T-cell (primary cell): ENCODE data around the gene CNTNAP2. TPM values are rescaled to one million over a fixed set of nuclear protein-coding genes. Genes with fewer than 3 reads are reported as not detected.

Experiments
- ATAC-seq, 4 experiments: fragments of 200-7000 bp in 3 of 4; fragments of 150-1000 bp in 1 of 4; cut with Tn5 transposase; replicated peaks in 1 of 4; 1 replicate in 3 of 4; 2 replicates in 1 of 4; pipeline ENCODE4 v1.10.0; 2021; ENCODE audit warnings: moderate library complexity in 3 of 4, mild to moderate bottlenecking in 2 of 4, moderate number of reproducible peaks in 1 of 4
- CTCF ChIA-PET, 2 donors: fragments of 300-600 bp; sonication (Branson Sonifier 250); formaldehyde crosslinking; loops; one replicate each; lab custom pipeline; 2022; ENCODE audit warnings: antibody characterized with exemption in 2 of 2; lab: Charles Lee
- POLR2A ChIA-PET, 2 donors: fragments of 300-600 bp; sonication (Branson Sonifier 250); formaldehyde crosslinking; loops; one replicate each; lab custom pipeline; 2022; ENCODE audit warnings: antibody characterized with exemption in 2 of 2; lab: Charles Lee
- DNase-seq, 35 experiments: peaks; one replicate each; pipeline versions ENCODE4 v3.0.0 to v3.0.0-alpha.2; 2013 to 2023
- H3K27ac ChIP-seq: one replicate; pipeline ENCODE4 v1.5.1; 2013; ENCODE audit warnings: low read length
- H3K27me3 ChIP-seq, 2 experiments: replicated peaks in 1 of 2; 1 replicate in 1 of 2; 2 replicates in 1 of 2; pipeline versions ENCODE4 v1.6.1 to v1.7.0; 2013; ENCODE audit warnings: low read length in 1 of 2, mixed read lengths in 1 of 2; ENCODE audit not compliant: control insufficient read depth in 2 of 2, insufficient read depth in 2 of 2; ENCODE audit errors: extremely low read depth in 1 of 2
- H3K36me3 ChIP-seq, 2 donors: 1 replicate in 1 of 2; 2 replicates in 1 of 2; pipeline versions ENCODE4 v1.6.1 to v1.7.0; 2013; ENCODE audit warnings: low read length in 1 of 2; ENCODE audit not compliant: control insufficient read depth in 2 of 2, insufficient read depth in 1 of 2; ENCODE audit errors: extremely low read depth in 1 of 2
- H3K4me1 ChIP-seq, 2 experiments: 1 replicate in 1 of 2; 2 replicates in 1 of 2; pipeline versions ENCODE4 v1.6.1 to v1.7.0; 2013; ENCODE audit warnings: low read length in 2 of 2, mixed read lengths in 1 of 2; ENCODE audit not compliant: insufficient read depth in 2 of 2, control insufficient read depth in 1 of 2; ENCODE audit errors: extremely low read depth in 1 of 2
- H3K4me3 ChIP-seq, 2 donors: 1 replicate in 1 of 2; 2 replicates in 1 of 2; pipeline versions ENCODE4 v1.5.1 to v1.7.0; 2013; ENCODE audit warnings: mild to moderate bottlenecking in 2 of 2, low read length in 1 of 2, moderate library complexity in 1 of 2; ENCODE audit not compliant: control insufficient read depth in 1 of 2; ENCODE audit errors: extremely low read depth in 1 of 2
- H3K9me3 ChIP-seq: 2 replicates; pipeline ENCODE4 v1.7.0; 2013
- H3K27ac Mint-ChIP-seq, 2 donors: one replicate each; pipeline ENCODE4 v1.8.0; 2020 to 2021; ENCODE audit warnings: mild to moderate bottlenecking in 2 of 2, mixed read lengths in 2 of 2
- H3K27me3 Mint-ChIP-seq, 2 donors: one replicate each; pipeline ENCODE4 v1.8.0; 2021 to 2022; ENCODE audit warnings: mixed read lengths in 2 of 2
- H3K36me3 Mint-ChIP-seq: one replicate; pipeline ENCODE4 v1.8.0; 2021; ENCODE audit warnings: mixed read lengths
- H3K4me1 Mint-ChIP-seq, 3 donors: one replicate each; pipeline ENCODE4 v1.8.0; 2020 to 2022; ENCODE audit warnings: mixed read lengths in 3 of 3, mild to moderate bottlenecking in 1 of 3
- H3K4me3 Mint-ChIP-seq, 3 donors: one replicate each; pipeline ENCODE4 v1.8.0; 2020 to 2022; ENCODE audit warnings: mild to moderate bottlenecking in 3 of 3, mixed read lengths in 3 of 3, moderate library complexity in 3 of 3
- H3K9me3 Mint-ChIP-seq, 3 donors: one replicate each; pipeline ENCODE4 v1.8.0; 2020 to 2022; ENCODE audit warnings: mixed read lengths in 3 of 3
- WGBS: methylation state at CpG from one replicate; pipeline ENCODE4 v1.1.5; 2013; ENCODE audit warnings: missing lambda C conversion rate; ENCODE audit not compliant: insufficient coverage; 5-methylcytosine and 5-hydroxymethylcytosine counted together
- total RNA-seq, 35 experiments: library from RNA in 6 of 35; stranded (reverse) in 6 of 35; fragments of 120-200 nt in 1 of 35; gene quantifications; one replicate each; pipeline versions ENCODE4 v1.2.1 to v1.2.4 and lab custom pipeline; 2013 to 2026

The CNTNAP2 gene
- total RNA-seq, 5 donors from 2014 or later (not counting 1 experiment from before 2014, with no cell fraction given), result 0.15 to 0.72 (median 0.21) TPM

DNA sequence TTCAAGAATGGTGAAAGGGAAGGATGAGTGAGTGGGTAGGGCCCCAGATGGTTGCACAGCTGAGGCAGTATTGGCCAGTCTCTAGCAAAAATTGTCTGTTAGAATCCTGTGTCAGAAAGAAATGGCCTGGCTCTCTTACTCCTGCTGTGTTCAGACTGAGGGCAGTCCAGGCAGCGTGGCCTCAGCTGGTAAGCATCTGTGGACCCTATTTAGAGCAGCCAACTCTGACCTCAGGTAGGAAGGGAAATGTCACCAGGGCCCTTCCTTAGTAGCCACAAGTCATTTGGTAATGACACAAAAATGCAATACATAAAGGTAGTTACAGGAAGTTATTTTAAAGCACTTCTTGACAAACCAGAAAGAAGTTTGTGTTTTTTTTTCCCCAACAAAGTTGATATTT lies 1194.7 kb downstream of the CNTNAP2 start:
- Mint-ChIP-seq H3K36me3 (no peaks in the 10 kb centered on the region), H3K9me3 (peaks cover 4 to 25% (median 12%) of the 10 kb centered on the region in 3 donors), H3K27ac (no peak overlapping the region), H3K4me1 (no peaks in the 10 kb centered on the region), H3K27me3 (no peaks in the 10 kb centered on the region), H3K4me3 (no peak overlapping the region)
- Histone ChIP-seq H3K4me1 (no peaks in the 10 kb centered on the region), H3K27ac (no peak overlapping the region), H3K27me3 (no peaks in the 10 kb centered on the region), H3K9me3 (peaks cover 2% of the 10 kb centered on the region), H3K36me3 (no peaks in the 10 kb centered on the region), H3K4me3 (no peak overlapping the region)
- CTCF ChIA-PET, result no interaction called here
- DNase-seq (no peak), ATAC-seq (no peak)
- POLR2A ChIA-PET, result no interaction called here
- 43% methylated on average over 1 of the region's 1 CpG for WGBS

DNA sequence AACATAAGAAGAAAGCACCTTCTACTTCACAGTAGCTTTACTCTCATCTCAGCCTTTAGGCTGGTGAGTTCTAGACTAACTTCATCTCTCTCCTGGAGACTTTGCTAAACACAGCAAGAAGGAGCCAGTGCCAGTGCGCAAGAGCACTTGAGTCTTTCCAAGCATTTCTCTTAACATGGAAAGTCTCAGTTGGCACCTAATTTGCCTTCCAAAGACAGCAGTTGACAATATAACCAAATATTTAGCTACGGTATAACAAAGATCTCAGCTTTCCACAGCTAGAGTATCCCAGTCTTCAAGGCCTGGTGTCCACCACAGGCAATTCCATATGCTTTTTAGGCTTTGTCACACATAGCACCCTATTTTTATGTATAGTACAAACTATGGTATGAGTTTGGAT lies 1204.9 kb downstream of the CNTNAP2 start:
- ATAC-seq (no peak), DNase-seq (no peak)
- Histone ChIP-seq H3K27ac (no peak overlapping the region), H3K4me3 (no peak overlapping the region), H3K4me1 (no peaks in the 10 kb centered on the region), H3K27me3 (no peaks in the 10 kb centered on the region), H3K36me3 (no peaks in the 10 kb centered on the region), H3K9me3 (no peaks in the 10 kb centered on the region)
- ChIA-PET POLR2A (no interaction called here), CTCF (no interaction called here)
- WGBS, result 100% methylated on average over 1 of the region's 2 CpGs
- H3K36me3 Mint-ChIP-seq, result no peaks in the 10 kb centered on the region
- H3K27ac Mint-ChIP-seq, result no peak overlapping the region
- no peaks in the 10 kb centered on the region for H3K4me1 Mint-ChIP-seq
- H3K4me3 Mint-ChIP-seq, result no peak overlapping the region
- no peaks in the 10 kb centered on the region for H3K27me3 Mint-ChIP-seq
- peaks cover 4 to 14% (median 11%) of the 10 kb centered on the region in 3 donors for H3K9me3 Mint-ChIP-seq

DNA sequence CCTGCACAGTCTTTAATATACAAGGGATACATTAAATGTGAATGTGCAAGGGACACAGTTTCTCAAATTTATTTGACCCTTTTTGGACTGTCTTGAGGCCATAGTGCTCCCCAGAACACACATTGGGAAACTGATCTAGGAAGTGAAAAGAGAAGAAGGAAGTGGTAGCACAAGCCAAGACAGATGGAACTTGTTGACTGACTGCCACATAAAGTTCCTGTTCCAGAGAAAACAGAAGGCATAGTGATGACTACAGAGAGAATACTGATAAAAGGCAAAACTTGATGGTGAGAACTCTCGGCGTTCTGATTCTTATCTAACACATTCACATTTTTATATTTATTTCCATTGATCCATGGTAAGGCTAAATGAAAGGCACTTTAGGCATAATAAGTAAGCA lies 1216.4 kb downstream of the CNTNAP2 start:
- no peak for ATAC-seq
- DNase-seq, result no peak
- Mint-ChIP-seq H3K27ac (no peak overlapping the region), H3K9me3 (peaks cover 5 to 24% (median 8%) of the 10 kb centered on the region in 3 donors), H3K4me3 (no peak overlapping the region), H3K27me3 (no peaks in the 10 kb centered on the region), H3K36me3 (no peaks in the 10 kb centered on the region), H3K4me1 (no peaks in the 10 kb centered on the region)
- ChIA-PET POLR2A (no interaction called here), CTCF (no interaction called here)
- H3K4me3 ChIP-seq, result no peak overlapping the region
- no peak overlapping the region for H3K27ac ChIP-seq
- WGBS, result no CpG with 5 or more reads among the region's 2 CpGs
- no peaks in the 10 kb centered on the region for H3K4me1 ChIP-seq
- H3K9me3 ChIP-seq, result no peaks in the 10 kb centered on the region
- H3K36me3 ChIP-seq, result no peaks in the 10 kb centered on the region
- H3K27me3 ChIP-seq, result no peaks in the 10 kb centered on the region

DNA sequence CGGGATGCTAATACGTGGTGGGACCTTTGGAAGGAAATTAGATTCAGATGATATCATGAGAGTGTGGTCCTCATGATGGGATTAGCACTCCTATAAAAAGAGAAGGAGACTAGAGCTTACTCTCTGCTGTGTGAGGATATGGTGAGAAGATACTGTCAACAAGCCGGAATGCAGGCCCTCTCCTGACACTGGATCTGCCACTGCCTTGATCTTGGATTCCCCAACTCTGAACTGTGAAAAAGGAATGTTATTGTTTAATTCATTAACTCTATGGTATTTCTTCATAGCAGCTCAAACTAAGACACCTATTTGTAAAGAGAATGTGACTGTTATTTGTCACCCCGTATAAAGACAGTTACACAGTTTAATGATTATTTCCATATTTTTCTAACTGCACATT lies 1246.5 kb downstream of the CNTNAP2 start:
- no peaks in the 10 kb centered on the region for H3K36me3 Mint-ChIP-seq
- H3K27me3 Mint-ChIP-seq, result no peaks in the 10 kb centered on the region
- DNase-seq (no peak), ATAC-seq (no peak)
- ChIA-PET CTCF (no interaction called here), POLR2A (no interaction called here)
- no peak overlapping the region for H3K27ac Mint-ChIP-seq
- H3K27me3 ChIP-seq, result no peaks in the 10 kb centered on the region
- no peaks in the 10 kb centered on the region for H3K36me3 ChIP-seq
- peaks cover 4 to 15% (median 12%) of the 10 kb centered on the region in 3 donors for H3K9me3 Mint-ChIP-seq
- H3K4me1 Mint-ChIP-seq, result no peaks in the 10 kb centered on the region
- H3K4me3 Mint-ChIP-seq, result no peak overlapping the region
- no peaks in the 10 kb centered on the region for H3K4me1 ChIP-seq
- 100% methylated on average over 1 of the region's 4 CpGs for WGBS
- no peak overlapping the region for H3K4me3 ChIP-seq
- no peaks in the 10 kb centered on the region for H3K9me3 ChIP-seq
- H3K27ac ChIP-seq, result no peak overlapping the region

DNA sequence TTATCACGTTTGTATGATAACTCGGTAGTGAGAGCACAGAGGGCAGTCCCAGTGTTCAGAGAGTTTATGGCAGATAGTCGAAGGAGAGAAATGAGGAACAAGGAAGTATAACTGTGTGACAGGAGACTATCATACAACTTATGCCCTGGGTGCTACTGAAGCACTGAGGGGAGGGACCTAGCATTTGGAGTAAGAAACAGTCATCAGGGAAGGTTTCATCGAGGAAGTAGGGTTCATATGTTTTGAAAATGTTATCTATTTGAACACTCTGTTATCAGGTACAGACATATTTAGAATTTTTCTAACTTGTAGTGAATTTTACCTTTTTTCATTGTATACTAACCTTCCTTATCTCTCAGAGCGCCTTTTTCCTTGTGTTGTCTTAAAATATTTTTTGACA lies 1259.6 kb downstream of the CNTNAP2 start:
- no peaks in the 10 kb centered on the region for H3K9me3 ChIP-seq
- ATAC-seq, result no peak
- WGBS, result no CpG with 5 or more reads among the region's 5 CpGs
- ChIA-PET POLR2A (no interaction called here), CTCF (no interaction called here)
- H3K27ac Mint-ChIP-seq, result no peak overlapping the region
- DNase-seq, result no peak
- H3K4me1 ChIP-seq, result no peaks in the 10 kb centered on the region
- no peak overlapping the region for H3K4me3 ChIP-seq
- H3K27me3 ChIP-seq, result no peaks in the 10 kb centered on the region
- no peak overlapping the region for H3K27ac ChIP-seq
- H3K4me1 Mint-ChIP-seq, result no peaks in the 10 kb centered on the region
- H3K4me3 Mint-ChIP-seq, result no peak overlapping the region
- no peaks in the 10 kb centered on the region for H3K36me3 Mint-ChIP-seq
- H3K27me3 Mint-ChIP-seq, result no peaks in the 10 kb centered on the region
- peaks cover 8 to 19% (median 11%) of the 10 kb centered on the region in 3 donors for H3K9me3 Mint-ChIP-seq
- no peaks in the 10 kb centered on the region for H3K36me3 ChIP-seq

DNA sequence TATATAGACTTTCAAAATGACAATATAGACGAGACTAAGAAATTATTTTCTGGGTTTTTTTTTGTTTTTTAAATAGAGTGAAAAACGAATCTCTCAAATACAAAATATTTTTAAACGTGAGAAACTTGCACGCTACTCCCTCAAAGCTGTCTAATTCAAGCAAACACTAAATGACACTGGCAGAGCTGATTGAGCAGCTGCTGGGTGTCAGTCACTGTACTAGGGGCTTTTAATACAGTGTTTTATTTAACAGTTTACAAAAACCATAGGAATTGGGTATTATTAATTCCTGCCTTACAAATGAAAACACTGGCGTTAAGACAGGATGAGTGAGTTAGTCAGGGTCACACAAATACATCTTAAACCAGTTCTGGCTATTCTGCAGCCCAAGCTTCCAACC lies 1264.3 kb downstream of the CNTNAP2 start:
- no peak overlapping the region for H3K27ac Mint-ChIP-seq
- H3K4me1 Mint-ChIP-seq, result no peaks in the 10 kb centered on the region
- no peaks in the 10 kb centered on the region for H3K27me3 Mint-ChIP-seq
- no peak overlapping the region for H3K4me3 Mint-ChIP-seq
- no peaks in the 10 kb centered on the region for H3K4me1 ChIP-seq
- H3K36me3 ChIP-seq, result no peaks in the 10 kb centered on the region
- ATAC-seq, result no peak
- no peak overlapping the region for H3K27ac ChIP-seq
- CTCF ChIA-PET, result no interaction called here
- H3K36me3 Mint-ChIP-seq, result no peaks in the 10 kb centered on the region
- WGBS, result no CpG with 5 or more reads among the region's 5 CpGs
- no peak overlapping the region for H3K4me3 ChIP-seq
- POLR2A ChIA-PET, result no interaction called here
- no peaks in the 10 kb centered on the region for H3K9me3 ChIP-seq
- peaks cover 6 to 16% (median 12%) of the 10 kb centered on the region in 3 donors for H3K9me3 Mint-ChIP-seq
- DNase-seq, result no peak
- no peaks in the 10 kb centered on the region for H3K27me3 ChIP-seq

DNA sequence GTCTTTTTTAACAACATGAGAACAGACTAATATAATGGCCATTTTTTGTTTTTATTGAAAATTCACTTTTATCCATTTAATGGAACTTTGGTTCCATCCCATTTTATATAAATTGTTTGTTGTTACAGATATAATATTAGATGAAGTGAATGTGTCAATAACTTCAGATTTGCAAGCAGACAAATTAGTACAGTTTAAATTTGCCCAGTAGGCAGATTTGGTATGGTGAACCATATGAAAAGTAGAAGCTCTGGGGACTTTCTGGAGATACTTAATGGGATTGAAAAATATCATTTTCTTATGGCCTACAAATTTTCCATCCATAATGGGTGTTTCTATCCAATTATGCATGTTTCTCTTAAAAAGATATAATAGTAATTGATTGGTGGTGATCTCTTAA lies 1277.7 kb downstream of the CNTNAP2 start:
- no peak overlapping the region for H3K4me3 Mint-ChIP-seq
- H3K27me3 ChIP-seq, result no peaks in the 10 kb centered on the region
- ChIA-PET CTCF (no interaction called here), POLR2A (no interaction called here)
- no peaks in the 10 kb centered on the region for H3K4me1 Mint-ChIP-seq
- H3K36me3 Mint-ChIP-seq, result no peaks in the 10 kb centered on the region
- peaks cover 0 to 2% of the 10 kb centered on the region in 2 experiments for H3K4me1 ChIP-seq
- DNase-seq (no peak), ATAC-seq (no peak)
- no peaks in the 10 kb centered on the region for H3K9me3 ChIP-seq
- H3K27me3 Mint-ChIP-seq, result no peaks in the 10 kb centered on the region
- H3K27ac ChIP-seq, result no peak overlapping the region
- peaks cover 11 to 25% (median 15%) of the 10 kb centered on the region in 3 donors for H3K9me3 Mint-ChIP-seq
- H3K4me3 ChIP-seq, result no peak overlapping the region
- H3K27ac Mint-ChIP-seq, result no peak overlapping the region
- H3K36me3 ChIP-seq, result no peaks in the 10 kb centered on the region
